Spleen (tissue), 11 donors: ENCODE measurements around the gene FEZ2. TPM values are rescaled to one million over a fixed set of nuclear protein-coding genes. Genes with fewer than 3 reads are reported as not detected.

Source experiments
- DNase-seq: peaks from one replicate; pipeline ENCODE4 v3.0.0-alpha.2; 2020
- H3K27ac ChIP-seq, 8 donors: fragments of 200-600 bp; sonication (generic) in 7 of 8; 1 replicate in 4 of 8; 2 replicates in 4 of 8; pipeline versions ENCODE4 v1.5.0 to v1.8.0; 2016 to 2021; ENCODE audit warnings: inconsistent platforms in 4 of 8, mild to moderate bottlenecking in 4 of 8, moderate library complexity in 1 of 8
- H3K27me3 ChIP-seq, 7 donors: fragments of 200-600 bp; sonication (generic) in 6 of 7; replicated peaks in 1 of 7; 1 replicate in 4 of 7; 2 replicates in 3 of 7; pipeline versions ENCODE4 v1.5.0 to v1.8.0; 2016 to 2021; ENCODE audit warnings: inconsistent platforms in 3 of 7, mild to moderate bottlenecking in 1 of 7
- H3K36me3 ChIP-seq, 6 donors: fragments of 200-600 bp; sonication (generic) in 5 of 6; 1 replicate in 4 of 6; 2 replicates in 2 of 6; pipeline versions ENCODE4 v1.5.0 to v1.8.0; 2016 to 2021; ENCODE audit warnings: inconsistent platforms in 2 of 6
- H3K4me1 ChIP-seq, 6 donors: fragments of 200-600 bp; sonication (generic) in 5 of 6; 1 replicate in 3 of 6; 2 replicates in 3 of 6; pipeline versions ENCODE4 v1.5.0 to v1.8.0; 2016 to 2021; ENCODE audit warnings: inconsistent platforms in 3 of 6
- H3K4me3 ChIP-seq, 8 donors: fragments of 200-600 bp; sonication (generic) in 7 of 8; 1 replicate in 4 of 8; 2 replicates in 4 of 8; pipeline versions ENCODE4 v1.5.0 to v1.8.0; 2016 to 2021; ENCODE audit warnings: inconsistent platforms in 4 of 8, mild to moderate bottlenecking in 4 of 8, moderate library complexity in 2 of 8
- H3K9me3 ChIP-seq, 8 donors: fragments of 200-600 bp; sonication (generic) in 7 of 8; 1 replicate in 4 of 8; 2 replicates in 4 of 8; pipeline versions ENCODE4 v1.5.0 to v1.8.0; 2016 to 2021; ENCODE audit warnings: inconsistent platforms in 4 of 8
- POLR2A ChIP-seq, 3 donors: fragments of 450-650 bp; IDR thresholded peaks; one replicate each; pipeline ENCODE4 v1.5.1; 2017; ENCODE audit warnings: antibody characterized with exemption in 3 of 3, mild to moderate bottlenecking in 1 of 3
- POLR2AphosphoS5 ChIP-seq, 3 donors: sonication (generic); formaldehyde crosslinking; IDR thresholded peaks; one replicate each; pipeline ENCODE4 v1.5.1; 2017; ENCODE audit warnings: antibody characterized with exemption in 3 of 3
- WGBS, 5 donors: extraction: QIAGEN DNeasy Blood & Tissue Kit in 3 of 5; methylation state at CpG; one replicate each; pipeline versions ENCODE4 v1.1.5 to v1.1.7; 2013 to 2018; 5-methylcytosine and 5-hydroxymethylcytosine counted together
- intact Hi-C: fragments of 100-400 bp; cut with DNase I; formaldehyde crosslinking; loops from one replicate; pipeline ENCODE4 v1.15.0; 2023; ENCODE audit warnings: low total_unique reads
- polyA plus RNA-seq, 3 donors: library from polyadenylated mRNA; stranded (reverse); fragments of 200-250 nt; gene quantifications; one replicate each; pipeline ENCODE4 v1.2.1, GENCODE V29; 2013
- total RNA-seq, 7 donors: library from RNA; depleted of rRNA in 3 of 7; stranded (reverse); fragments of >200 nt in 3 of 7; fragmentation: NEBNext Ultra II Directional in 4 of 7; extraction: Animal tissue kit (Norgen Biotek cat#: 25700) in 4 of 7; gene quantifications; one replicate each; pipeline versions ENCODE4 v1.1.0 to v1.2.1, GENCODE V29; 2016 to 2021
- TF ChIP-seq, protein P1 (sequence below), 11 experiments: fragments of 200-600 bp in 7 of 11; fragments of 450-650 bp in 4 of 11; sonication (generic) in 4 of 11; IDR thresholded peaks in 8 of 11; conservative IDR thresholded peaks in 3 of 11; 1 replicate in 7 of 11; 2 replicates in 4 of 11; pipeline versions ENCODE4 v1.4.0 to v1.8.0; 2016 to 2021; ENCODE audit warnings: antibody characterized with exemption in 11 of 11, inconsistent platforms in 4 of 11, mild to moderate bottlenecking in 1 of 11
- donor health status: healthy with polysubstance abuse.
- donor health status: DM: no; HTN: no; CAD: no; lungs with moderate emphysema.
- donor health status: DM: no; HTN: no; CAD: no.
- donor health status: Bipolar disorder and iron deficiency.
- donor health status: healthy.
- donor health status: DM: no; HTN: no; CAD: no.
- donor health status: DM: yes; HTN: yes; CAD: no.

Gene FEZ2
- total and polyA plus RNA-seq, 10 donors = 12.2 to 76.9 (median 57.1) TPM

DNA sequence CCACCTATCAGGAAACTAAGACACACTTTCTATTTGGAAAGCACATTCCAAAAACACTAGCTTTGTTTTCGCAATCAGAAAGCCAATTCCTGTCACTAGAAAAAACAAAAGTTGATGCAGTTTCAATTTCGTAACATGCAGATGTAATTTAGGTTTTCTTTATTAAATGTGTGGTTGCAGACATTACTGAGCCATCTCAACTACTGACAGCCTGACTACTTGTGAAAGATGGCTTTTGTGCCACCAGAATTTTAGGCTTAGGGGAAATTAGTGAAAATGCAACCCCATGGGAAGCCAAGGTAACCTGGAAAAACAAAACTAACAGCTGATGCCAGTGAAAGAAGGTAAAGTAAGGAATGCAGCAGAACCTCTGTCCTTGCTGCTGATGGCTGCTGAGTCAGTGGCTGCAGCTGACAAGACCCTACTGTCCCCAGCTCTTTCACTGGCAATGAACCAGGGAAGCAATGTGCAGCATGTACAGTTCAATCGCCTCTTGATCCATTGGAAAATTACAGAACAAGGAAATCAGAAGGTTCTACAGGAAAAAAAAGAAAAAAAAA lies 34.9 kb downstream of the FEZ2 start:
- TF ChIP-seq POLR2AphosphoS5 (IDR thresholded peaks at IDR 0.05) = no peak
- no peak for TF ChIP-seq POLR2A (IDR thresholded peaks at IDR 0.05)
- TF ChIP-seq, protein P1, sequence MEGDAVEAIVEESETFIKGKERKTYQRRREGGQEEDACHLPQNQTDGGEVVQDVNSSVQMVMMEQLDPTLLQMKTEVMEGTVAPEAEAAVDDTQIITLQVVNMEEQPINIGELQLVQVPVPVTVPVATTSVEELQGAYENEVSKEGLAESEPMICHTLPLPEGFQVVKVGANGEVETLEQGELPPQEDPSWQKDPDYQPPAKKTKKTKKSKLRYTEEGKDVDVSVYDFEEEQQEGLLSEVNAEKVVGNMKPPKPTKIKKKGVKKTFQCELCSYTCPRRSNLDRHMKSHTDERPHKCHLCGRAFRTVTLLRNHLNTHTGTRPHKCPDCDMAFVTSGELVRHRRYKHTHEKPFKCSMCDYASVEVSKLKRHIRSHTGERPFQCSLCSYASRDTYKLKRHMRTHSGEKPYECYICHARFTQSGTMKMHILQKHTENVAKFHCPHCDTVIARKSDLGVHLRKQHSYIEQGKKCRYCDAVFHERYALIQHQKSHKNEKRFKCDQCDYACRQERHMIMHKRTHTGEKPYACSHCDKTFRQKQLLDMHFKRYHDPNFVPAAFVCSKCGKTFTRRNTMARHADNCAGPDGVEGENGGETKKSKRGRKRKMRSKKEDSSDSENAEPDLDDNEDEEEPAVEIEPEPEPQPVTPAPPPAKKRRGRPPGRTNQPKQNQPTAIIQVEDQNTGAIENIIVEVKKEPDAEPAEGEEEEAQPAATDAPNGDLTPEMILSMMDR (IDR thresholded peaks at IDR 0.05 in 8 of 11, conservative IDR thresholded peaks at IDR 0.05 in 3 of 11) = no peak
- Histone ChIP-seq H3K27ac (peak overlapping the region in 4 of 8 donors; percentile 13 to 71 (median 38)), H3K36me3 (peaks cover 0 to 71% (median 11%) of the 10 kb centered on the region in 6 donors), H3K4me1 (peaks cover 3 to 38% (median 26%) of the 10 kb centered on the region in 6 donors), H3K9me3 (no peaks in the 10 kb centered on the region), H3K4me3 (no peak overlapping the region), H3K27me3 (no peaks in the 10 kb centered on the region)
- intact Hi-C loops = no loop called here
- 45 to 81% (median 59%) methylated on average over 3 of the region's 3 CpGs for WGBS, 5 donors
- no peak for DNase-seq

DNA sequence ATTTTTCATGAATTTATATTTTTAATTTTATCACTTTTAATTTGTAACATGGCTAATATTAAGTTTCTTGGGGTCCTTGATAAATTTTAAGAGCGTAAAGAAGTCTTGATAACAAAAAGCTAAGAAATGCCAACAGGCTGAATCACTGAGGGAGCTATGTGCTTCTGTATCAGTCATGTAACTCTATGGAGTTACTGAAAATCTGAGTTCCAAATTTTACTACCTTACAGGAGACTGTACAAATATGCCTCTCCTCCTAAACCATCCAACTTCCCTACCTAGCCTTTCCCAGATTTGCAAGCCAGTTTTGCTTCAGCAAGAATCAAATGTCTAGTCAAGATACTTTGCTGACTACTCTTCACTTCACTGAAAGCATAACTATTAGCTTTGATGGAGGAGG lies 35.7 kb downstream of the FEZ2 start:
- 93 to 99% (median 97%) methylated on average over 1 of the region's 1 CpG for WGBS, 5 donors
- no peak for DNase-seq
- peaks cover 3 to 38% (median 26%) of the 10 kb centered on the region in 6 donors for H3K4me1 ChIP-seq
- peak overlapping the region in 3 of 8 donors; percentile 11 to 71 (median 53) for H3K27ac ChIP-seq
- H3K36me3 ChIP-seq = peaks cover 0 to 65% (median 11%) of the 10 kb centered on the region in 6 donors
- no peak overlapping the region for H3K4me3 ChIP-seq
- no peaks in the 10 kb centered on the region for H3K27me3 ChIP-seq
- TF ChIP-seq, protein P1 (IDR thresholded peaks at IDR 0.05 in 8 of 11, conservative IDR thresholded peaks at IDR 0.05 in 3 of 11) = no peak
- TF ChIP-seq POLR2A (IDR thresholded peaks at IDR 0.05) (no peak), POLR2AphosphoS5 (IDR thresholded peaks at IDR 0.05) (no peak)
- intact Hi-C loops = no loop called here
- no peaks in the 10 kb centered on the region for H3K9me3 ChIP-seq

DNA sequence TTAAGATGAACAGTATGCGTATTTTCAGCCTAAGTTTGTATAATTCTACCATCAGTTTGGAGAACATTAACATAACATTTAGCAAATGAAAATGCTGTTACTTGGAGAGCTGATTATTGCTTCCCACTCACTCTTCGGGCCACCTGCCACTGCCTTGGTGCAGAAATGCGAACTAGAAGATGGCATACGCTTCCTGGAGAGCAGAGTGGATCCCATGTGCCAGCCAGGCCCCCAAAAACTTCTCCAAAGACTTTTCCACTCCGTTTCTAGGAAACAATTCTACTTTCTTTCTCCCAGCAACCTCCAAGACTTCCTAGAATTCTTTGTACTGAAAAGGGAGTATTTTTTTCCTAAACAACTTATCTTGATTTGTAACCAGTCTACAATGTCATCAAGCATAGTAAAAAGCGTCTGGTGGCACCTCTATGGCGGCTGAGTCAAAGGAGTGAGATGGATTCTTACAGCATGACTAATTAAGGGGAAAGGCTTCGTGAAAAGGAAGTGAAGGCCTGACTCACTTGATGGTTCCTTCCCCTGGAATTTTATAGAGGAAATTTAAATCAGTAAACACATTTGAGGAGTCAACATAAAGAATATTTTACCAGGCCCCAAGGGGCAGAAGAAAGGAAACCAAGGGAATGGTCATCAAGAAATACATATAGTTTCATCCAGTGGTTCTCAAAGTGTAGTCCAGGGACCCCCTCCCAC lies 36.6 kb downstream of the FEZ2 start:
- Histone ChIP-seq H3K4me1 (peaks cover 3 to 38% (median 26%) of the 10 kb centered on the region in 6 donors), H3K27me3 (no peaks in the 10 kb centered on the region), H3K36me3 (peaks cover 0 to 63% (median 11%) of the 10 kb centered on the region in 6 donors), H3K9me3 (no peaks in the 10 kb centered on the region), H3K27ac (peak overlapping the region in 5 of 8 donors; percentile 14 to 71 (median 28)), H3K4me3 (no peak overlapping the region)
- 67 to 84% (median 78%) methylated on average over 8 of the region's 8 CpGs for WGBS, 5 donors
- TF ChIP-seq POLR2A (IDR thresholded peaks at IDR 0.05) (no peak), POLR2AphosphoS5 (IDR thresholded peaks at IDR 0.05) (no peak)
- TF ChIP-seq, protein P1 (IDR thresholded peaks at IDR 0.05 in 8 of 11, conservative IDR thresholded peaks at IDR 0.05 in 3 of 11) = no peak
- DNase-seq = no peak
- intact Hi-C loops = no loop called here

DNA sequence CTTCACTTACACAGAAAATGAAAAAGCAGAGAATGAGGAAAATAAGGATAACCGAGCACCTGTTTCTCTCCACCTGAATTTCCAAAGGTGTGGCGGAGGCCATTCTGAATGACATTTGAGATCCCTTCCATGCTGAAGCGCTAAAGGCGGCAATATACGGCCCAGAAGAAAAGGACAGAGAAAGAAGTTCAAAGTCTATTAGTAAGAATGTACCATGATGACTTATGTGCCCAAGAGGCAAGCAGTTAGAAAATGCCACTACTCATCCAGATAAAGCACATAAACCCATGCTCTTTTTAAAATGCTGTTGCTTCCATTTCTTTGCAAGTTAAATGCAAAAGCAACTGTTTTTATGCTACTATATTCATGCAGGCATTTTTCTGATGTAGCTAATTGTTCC lies 37.2 kb downstream of the FEZ2 start:
- H3K9me3 ChIP-seq = no peaks in the 10 kb centered on the region
- H3K4me1 ChIP-seq = peaks cover 3 to 38% (median 26%) of the 10 kb centered on the region in 6 donors
- peak overlapping the region in 1 of 8 donors; percentile 71 for H3K27ac ChIP-seq
- WGBS, 5 donors = 94 to 98% (median 97%) methylated on average over 5 of the region's 5 CpGs
- H3K27me3 ChIP-seq = no peaks in the 10 kb centered on the region
- peaks cover 0 to 63% (median 10%) of the 10 kb centered on the region in 6 donors for H3K36me3 ChIP-seq
- intact Hi-C loops = no loop called here
- H3K4me3 ChIP-seq = no peak overlapping the region
- TF ChIP-seq POLR2AphosphoS5 (IDR thresholded peaks at IDR 0.05) (no peak), POLR2A (IDR thresholded peaks at IDR 0.05) (no peak)
- TF ChIP-seq, protein P1 (IDR thresholded peaks at IDR 0.05 in 8 of 11, conservative IDR thresholded peaks at IDR 0.05 in 3 of 11) = no peak
- no peak for DNase-seq
